OCI-LY7 (cell line): ENCODE measurements around the gene NR5A2.

ENCODE experiments used
- EZH2phosphoT487 ChIP-seq: fragments of 200-600 bp; sonication (generic); IDR thresholded peaks from 2 replicates; pipeline ENCODE4 v1.6.1; 2018; ENCODE audit warnings: low read depth, borderline replicate concordance, mild to moderate bottlenecking, mixed run types, antibody characterized with exemption, low read length, moderate library complexity, mixed read lengths
- TF ChIP-seq, protein P1 (sequence below): fragments of 200-600 bp; sonication (generic); conservative IDR thresholded peaks from 2 replicates; pipeline ENCODE4 v1.5.1; 2014; ENCODE audit warnings: mild to moderate bottlenecking, antibody characterized with exemption, low read length, moderate library complexity, mixed read lengths

DNA sequence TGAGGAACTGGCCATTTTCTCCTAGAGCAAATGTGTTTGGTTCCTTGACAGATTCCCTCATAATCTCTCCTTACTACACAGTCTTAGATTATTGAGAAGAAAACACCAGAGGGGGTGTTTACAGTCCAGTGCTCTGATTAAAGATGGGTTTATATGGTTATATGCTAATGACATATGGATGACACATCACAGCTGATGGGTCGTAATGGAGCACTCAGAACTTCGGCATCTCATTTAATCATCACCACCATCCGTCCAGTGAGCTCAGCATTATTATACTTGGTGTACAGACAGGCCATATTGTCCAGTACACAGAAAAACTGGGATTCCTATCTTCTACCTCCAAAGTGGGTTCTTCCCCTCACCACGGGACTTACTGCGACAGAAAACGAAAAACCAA, 22.3 kb upstream of the NR5A2 start:
- TF ChIP-seq, protein P1, sequence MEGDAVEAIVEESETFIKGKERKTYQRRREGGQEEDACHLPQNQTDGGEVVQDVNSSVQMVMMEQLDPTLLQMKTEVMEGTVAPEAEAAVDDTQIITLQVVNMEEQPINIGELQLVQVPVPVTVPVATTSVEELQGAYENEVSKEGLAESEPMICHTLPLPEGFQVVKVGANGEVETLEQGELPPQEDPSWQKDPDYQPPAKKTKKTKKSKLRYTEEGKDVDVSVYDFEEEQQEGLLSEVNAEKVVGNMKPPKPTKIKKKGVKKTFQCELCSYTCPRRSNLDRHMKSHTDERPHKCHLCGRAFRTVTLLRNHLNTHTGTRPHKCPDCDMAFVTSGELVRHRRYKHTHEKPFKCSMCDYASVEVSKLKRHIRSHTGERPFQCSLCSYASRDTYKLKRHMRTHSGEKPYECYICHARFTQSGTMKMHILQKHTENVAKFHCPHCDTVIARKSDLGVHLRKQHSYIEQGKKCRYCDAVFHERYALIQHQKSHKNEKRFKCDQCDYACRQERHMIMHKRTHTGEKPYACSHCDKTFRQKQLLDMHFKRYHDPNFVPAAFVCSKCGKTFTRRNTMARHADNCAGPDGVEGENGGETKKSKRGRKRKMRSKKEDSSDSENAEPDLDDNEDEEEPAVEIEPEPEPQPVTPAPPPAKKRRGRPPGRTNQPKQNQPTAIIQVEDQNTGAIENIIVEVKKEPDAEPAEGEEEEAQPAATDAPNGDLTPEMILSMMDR = no peak
- TF ChIP-seq EZH2phosphoT487 = no peak
